PC-3 (cell line): Measurements from ENCODE around the gene TOP3A.

Source experiments
- EZH2 ChIP-seq: fragments of 300-600 bp; sonication (generic); IDR thresholded peaks from one replicate; pipeline ENCODE4 v1.6.1; 2017; ENCODE audit warnings: antibody characterized with exemption, mild to moderate bottlenecking, low read length; ENCODE audit not compliant: unreplicated experiment
- TF ChIP-seq, protein P1 (sequence below): fragments of 300-600 bp; sonication (generic); conservative IDR thresholded peaks from 2 replicates; pipeline ENCODE4 v1.5.1; 2017; ENCODE audit warnings: antibody characterized with exemption, low read depth, mild to moderate bottlenecking, low read length

DNA sequence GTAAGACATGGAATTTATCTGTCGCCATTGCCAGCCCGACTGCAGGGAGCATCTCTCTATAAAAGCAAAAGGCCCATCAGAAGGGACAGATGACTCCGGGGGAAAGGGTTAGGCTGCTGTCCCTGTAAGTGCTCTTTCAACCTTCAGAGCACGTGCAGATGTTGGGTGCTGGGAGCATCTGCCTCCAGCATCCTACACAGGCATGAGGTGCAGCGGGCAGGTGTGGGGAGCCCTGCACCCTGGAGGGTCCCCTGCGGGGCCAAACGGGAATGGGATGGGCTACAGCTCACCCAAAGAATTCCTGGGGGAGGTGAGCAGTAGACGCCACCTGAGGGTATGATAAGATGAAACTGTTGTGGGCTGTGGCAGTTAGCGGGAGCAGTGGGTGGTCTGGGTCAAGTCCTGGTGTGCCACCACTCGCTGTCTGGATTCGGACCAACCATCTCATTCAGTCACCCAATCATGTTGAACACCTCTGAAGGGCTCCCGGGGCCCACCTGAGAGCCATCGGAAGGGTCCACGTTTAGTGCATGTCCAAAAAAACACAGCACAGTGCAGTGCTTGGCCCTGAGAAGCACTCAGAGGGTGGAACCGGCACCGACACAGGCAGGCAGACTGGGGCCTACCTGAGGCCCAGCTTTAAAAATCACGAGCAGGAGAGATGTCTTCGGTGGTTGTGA lies 4.1 kb upstream of the TOP3A start:
- TF ChIP-seq, protein P1, sequence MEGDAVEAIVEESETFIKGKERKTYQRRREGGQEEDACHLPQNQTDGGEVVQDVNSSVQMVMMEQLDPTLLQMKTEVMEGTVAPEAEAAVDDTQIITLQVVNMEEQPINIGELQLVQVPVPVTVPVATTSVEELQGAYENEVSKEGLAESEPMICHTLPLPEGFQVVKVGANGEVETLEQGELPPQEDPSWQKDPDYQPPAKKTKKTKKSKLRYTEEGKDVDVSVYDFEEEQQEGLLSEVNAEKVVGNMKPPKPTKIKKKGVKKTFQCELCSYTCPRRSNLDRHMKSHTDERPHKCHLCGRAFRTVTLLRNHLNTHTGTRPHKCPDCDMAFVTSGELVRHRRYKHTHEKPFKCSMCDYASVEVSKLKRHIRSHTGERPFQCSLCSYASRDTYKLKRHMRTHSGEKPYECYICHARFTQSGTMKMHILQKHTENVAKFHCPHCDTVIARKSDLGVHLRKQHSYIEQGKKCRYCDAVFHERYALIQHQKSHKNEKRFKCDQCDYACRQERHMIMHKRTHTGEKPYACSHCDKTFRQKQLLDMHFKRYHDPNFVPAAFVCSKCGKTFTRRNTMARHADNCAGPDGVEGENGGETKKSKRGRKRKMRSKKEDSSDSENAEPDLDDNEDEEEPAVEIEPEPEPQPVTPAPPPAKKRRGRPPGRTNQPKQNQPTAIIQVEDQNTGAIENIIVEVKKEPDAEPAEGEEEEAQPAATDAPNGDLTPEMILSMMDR = no peak
- TF ChIP-seq EZH2 = no peak
